Neutrophil (primary cell): Measurements from ENCODE around the gene NPRL2.

ENCODE experiments used
- H3K27ac ChIP-seq: fragments of 200-600 bp; sonication (generic); 2 replicates; pipeline ENCODE4 v1.5.1; 2016; ENCODE audit warnings: mild to moderate bottlenecking, moderate library complexity
- H3K27me3 ChIP-seq: fragments of 200-600 bp; sonication (generic); 2 replicates; pipeline ENCODE4 v1.6.0; 2016; ENCODE audit warnings: mild to moderate bottlenecking
- H3K36me3 ChIP-seq: fragments of 200-600 bp; sonication (generic); 2 replicates; pipeline ENCODE4 v1.5.1; 2017
- H3K4me1 ChIP-seq, 2 experiments: fragments of 200-600 bp in 1 of 2; sonication (generic) in 1 of 2; 1 replicate in 1 of 2; 2 replicates in 1 of 2; pipeline versions ENCODE4 v1.5.1 to v1.6.1; 2013 to 2016; ENCODE audit warnings: low read depth in 1 of 2, low read length in 1 of 2, mild to moderate bottlenecking in 1 of 2, moderate library complexity in 1 of 2; ENCODE audit not compliant: control insufficient read depth in 1 of 2, insufficient read depth in 1 of 2
- H3K4me3 ChIP-seq, 2 experiments: fragments of 200-600 bp in 1 of 2; sonication (generic) in 1 of 2; 1 replicate in 1 of 2; 2 replicates in 1 of 2; pipeline ENCODE4 v1.5.1; 2013 to 2016; ENCODE audit warnings: low read depth in 1 of 2, low read length in 1 of 2, mild to moderate bottlenecking in 1 of 2, moderate library complexity in 1 of 2
- H3K9me3 ChIP-seq: fragments of 200-600 bp; sonication (generic); 2 replicates; pipeline ENCODE4 v1.5.1; 2016
- TF ChIP-seq, protein P1 (sequence below): fragments of 200-600 bp; sonication (generic); IDR thresholded peaks from 2 replicates; pipeline ENCODE4 v1.5.1; 2016; ENCODE audit warnings: antibody characterized with exemption

NPRL2 gene

DNA sequence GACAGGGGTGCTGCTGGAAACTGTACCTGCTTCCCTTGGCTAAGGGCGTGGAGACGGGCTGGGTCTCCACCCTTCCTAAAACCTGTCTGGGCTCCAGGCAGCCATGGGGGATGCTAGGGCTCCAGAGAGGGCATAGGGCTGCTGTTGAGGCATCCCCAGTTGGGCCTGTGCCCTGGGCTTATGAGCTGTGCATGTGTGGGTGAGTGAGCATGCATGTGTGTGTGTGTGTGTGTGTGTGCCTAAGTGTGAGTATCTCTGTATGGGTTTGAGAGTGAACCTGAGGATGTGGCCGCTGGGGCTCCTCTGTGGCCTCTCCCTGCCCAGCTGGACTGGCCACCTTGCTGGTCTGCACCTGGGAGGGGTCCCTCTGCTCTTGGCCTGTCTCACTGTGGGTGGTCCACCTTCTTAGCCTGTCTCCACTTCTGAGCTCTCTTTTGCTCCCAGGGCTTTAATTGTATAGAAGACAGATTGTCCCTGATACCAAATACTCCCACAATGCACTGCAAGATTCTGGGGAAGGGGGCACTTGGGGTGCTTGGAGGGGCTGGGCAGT, 20.6 kb upstream of the NPRL2 start:
- Histone ChIP-seq H3K27me3 (peaks cover 26% of the 10 kb centered on the region), H3K9me3 (no peaks in the 10 kb centered on the region), H3K4me1 (no peaks in the 10 kb centered on the region), H3K27ac (no peak overlapping the region), H3K36me3 (no peaks in the 10 kb centered on the region), H3K4me3 (no peak overlapping the region)
- TF ChIP-seq, protein P1, sequence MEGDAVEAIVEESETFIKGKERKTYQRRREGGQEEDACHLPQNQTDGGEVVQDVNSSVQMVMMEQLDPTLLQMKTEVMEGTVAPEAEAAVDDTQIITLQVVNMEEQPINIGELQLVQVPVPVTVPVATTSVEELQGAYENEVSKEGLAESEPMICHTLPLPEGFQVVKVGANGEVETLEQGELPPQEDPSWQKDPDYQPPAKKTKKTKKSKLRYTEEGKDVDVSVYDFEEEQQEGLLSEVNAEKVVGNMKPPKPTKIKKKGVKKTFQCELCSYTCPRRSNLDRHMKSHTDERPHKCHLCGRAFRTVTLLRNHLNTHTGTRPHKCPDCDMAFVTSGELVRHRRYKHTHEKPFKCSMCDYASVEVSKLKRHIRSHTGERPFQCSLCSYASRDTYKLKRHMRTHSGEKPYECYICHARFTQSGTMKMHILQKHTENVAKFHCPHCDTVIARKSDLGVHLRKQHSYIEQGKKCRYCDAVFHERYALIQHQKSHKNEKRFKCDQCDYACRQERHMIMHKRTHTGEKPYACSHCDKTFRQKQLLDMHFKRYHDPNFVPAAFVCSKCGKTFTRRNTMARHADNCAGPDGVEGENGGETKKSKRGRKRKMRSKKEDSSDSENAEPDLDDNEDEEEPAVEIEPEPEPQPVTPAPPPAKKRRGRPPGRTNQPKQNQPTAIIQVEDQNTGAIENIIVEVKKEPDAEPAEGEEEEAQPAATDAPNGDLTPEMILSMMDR, result no peak

DNA sequence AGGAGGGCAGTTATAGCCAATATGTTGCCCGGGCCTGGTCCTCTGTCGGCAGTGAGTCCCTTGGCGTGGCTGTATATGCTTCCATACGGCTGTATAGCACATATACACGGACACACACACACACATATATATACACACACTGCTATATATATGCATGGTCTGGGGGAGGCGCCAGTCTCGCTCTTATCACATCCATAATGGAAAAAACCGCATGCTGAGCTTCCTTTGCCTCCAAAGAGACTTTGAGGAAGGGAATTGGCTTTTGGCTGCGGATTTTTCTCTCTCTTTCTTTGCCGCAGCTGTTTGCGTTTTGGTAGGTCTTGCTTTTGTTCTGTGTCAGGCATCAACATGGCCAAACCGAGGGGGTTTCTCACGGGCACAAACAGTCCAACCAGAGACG, 20.0 kb upstream of the NPRL2 start:
- H3K4me1 ChIP-seq, result peaks cover 2 to 3% of the 10 kb centered on the region in 2 experiments
- H3K36me3 ChIP-seq, result no peaks in the 10 kb centered on the region
- no peak overlapping the region for H3K4me3 ChIP-seq
- peaks cover 32% of the 10 kb centered on the region for H3K27me3 ChIP-seq
- TF ChIP-seq, protein P1, result no peak
- no peak overlapping the region for H3K27ac ChIP-seq
- no peaks in the 10 kb centered on the region for H3K9me3 ChIP-seq

DNA sequence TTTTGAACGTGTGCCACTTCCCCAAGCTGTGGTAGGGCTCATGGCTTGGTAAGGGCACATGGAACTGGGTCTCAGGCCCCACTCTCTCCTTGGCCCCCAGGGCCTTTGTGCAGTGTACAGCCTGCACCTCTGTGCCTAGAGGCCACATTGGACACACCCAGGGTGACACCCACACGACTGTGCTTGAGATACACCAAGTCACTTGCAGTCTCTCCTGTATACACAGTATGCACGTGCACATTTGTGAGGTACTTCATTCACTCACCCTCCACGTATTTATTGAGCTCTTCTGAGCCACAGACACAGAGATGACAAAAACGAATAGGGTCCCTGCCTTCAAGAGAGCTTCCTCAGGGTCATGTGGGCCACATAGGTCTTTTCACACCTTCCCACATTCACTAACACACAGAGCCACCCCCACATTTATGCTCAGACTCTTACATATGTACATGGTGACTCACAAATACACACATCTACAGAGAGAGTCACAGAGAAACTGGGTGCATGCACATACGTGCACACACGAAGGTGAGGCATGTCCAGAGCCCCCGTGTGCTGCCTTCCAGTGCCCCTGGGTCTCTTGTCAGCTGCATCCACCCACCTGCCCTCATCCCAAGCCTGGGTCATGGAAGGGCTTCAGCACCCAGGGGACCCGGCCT, 18.6 kb upstream of the NPRL2 start:
- Histone ChIP-seq H3K9me3 (no peaks in the 10 kb centered on the region), H3K27ac (no peak overlapping the region), H3K27me3 (peaks cover 36% of the 10 kb centered on the region), H3K4me1 (peaks cover 11 to 16% of the 10 kb centered on the region in 2 experiments), H3K4me3 (no peak overlapping the region), H3K36me3 (no peaks in the 10 kb centered on the region)
- TF ChIP-seq, protein P1, result no peak

DNA sequence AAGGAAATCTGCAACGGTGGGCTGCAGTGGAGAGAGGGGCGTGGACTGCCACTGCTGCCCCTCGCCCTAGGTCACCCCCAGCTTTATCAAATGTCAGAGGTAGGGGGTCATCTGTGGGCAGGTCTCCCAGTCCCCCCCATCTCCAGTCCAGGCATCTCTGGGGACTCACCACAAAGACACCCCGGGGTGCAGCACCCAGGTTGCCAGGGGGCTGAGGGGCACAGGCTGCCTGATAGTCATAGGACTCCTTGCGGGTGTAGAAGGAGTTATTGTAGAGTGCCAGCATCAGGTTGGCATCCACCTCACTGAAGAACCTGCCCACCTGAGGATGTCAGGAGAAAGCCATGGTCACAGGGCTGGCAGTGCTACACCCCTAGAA, 15.3 kb upstream of the NPRL2 start:
- H3K27ac ChIP-seq, result no peak overlapping the region
- H3K9me3 ChIP-seq, result no peaks in the 10 kb centered on the region
- peaks cover 34% of the 10 kb centered on the region for H3K27me3 ChIP-seq
- H3K4me3 ChIP-seq, result peak overlapping the region; percentile 79
- H3K36me3 ChIP-seq, result no peaks in the 10 kb centered on the region
- H3K4me1 ChIP-seq, result peaks cover 16% of the 10 kb centered on the region in 2 experiments
- TF ChIP-seq, protein P1, result no peak

DNA sequence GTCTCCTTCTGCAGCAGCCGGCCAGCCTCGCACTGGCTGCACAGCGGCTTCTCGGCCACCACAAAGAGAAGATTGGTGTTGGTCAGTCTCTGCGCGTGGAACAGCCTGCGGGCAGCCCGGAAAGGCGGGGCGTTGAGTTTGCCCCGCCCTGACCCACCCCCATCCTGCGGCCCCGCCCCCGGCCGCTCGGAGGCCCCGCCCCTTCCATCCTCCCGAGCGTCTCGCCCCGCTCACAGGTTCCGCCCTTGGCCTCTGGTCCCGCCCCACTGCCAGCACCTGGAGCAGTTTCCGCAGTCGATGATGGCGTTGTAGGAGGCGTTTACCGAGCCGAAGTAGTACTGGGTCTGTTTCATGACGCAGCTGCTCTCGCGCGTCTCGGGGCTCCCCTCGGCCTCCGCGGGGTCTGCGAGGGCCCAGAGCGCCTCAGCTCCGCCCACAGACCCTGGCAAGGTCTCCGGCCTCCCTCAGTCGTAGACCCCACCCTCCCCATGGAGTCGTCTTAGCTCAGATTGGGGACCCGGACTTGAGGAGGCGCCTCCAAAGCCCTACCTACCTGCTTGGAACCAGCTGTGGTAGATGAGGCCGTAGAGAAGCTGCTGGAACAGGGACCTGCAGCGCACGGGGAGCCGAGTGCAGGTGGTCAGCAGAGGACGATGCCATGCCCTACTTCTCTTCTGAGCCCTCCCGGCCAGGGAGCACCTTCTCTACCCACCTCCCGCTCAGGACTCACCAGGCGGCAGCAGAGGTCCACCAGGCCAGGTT, 14.7 kb upstream of the NPRL2 start:
- TF ChIP-seq, protein P1, result peak; percentile 37
- Histone ChIP-seq H3K27me3 (peaks cover 29% of the 10 kb centered on the region), H3K4me1 (peaks cover 16% of the 10 kb centered on the region in 2 experiments), H3K9me3 (no peaks in the 10 kb centered on the region), H3K4me3 (peak overlapping the region; percentile 79), H3K27ac (peak overlapping the region; percentile 60), H3K36me3 (no peaks in the 10 kb centered on the region)
